Lung microvascular endothelial cell (primary cell): ENCODE data around the gene TLE6. TPM values are rescaled to one million over a fixed set of nuclear protein-coding genes. Genes with fewer than 3 reads are reported as not detected.
"Not testable (repeated sequence)": the region's sequence is repeated elsewhere in the genome, so short reads cannot be mapped to it uniquely, and the experiment has no call there.

Experiments used
- DNase-seq, 2 donors: peaks; one replicate each; pipeline versions ENCODE4 v3.0.0 to v3.0.0-alpha.2; 2010; ENCODE audit warnings: low read depth in 2 of 2
- total RNA-seq: library from RNA; depleted of rRNA; stranded (reverse); fragments of >200 nt; gene quantifications from 2 replicates; pipeline ENCODE4 v1.2.1, GENCODE V29; 2014

The TLE6 gene
- total RNA-seq, 1 donor from 2014 or later, result 0.99 TPM

GRCh38 chr19:3003046-3003445, 25.7 kb downstream of the TLE6 start:
- no peak for DNase-seq

- no peak for DNase-seq
These were observed 27.2 kb downstream of the TLE6 start for GRCh38 chr19:3004522-3004921.

- DNase-seq, result no peak
These were observed 28.0 kb downstream of the TLE6 start for GRCh38 chr19:3005345-3005744.

GRCh38 chr19:3006075-3006767, 28.9 kb downstream of the TLE6 start:
- DNase-seq, result no peak

- no peak for DNase-seq
These were observed 30.6 kb downstream of the TLE6 start for GRCh38 chr19:3007975-3008374.

GRCh38 chr19:3008994-3009393, 31.6 kb downstream of the TLE6 start:
- DNase-seq, result no peak

DNA sequence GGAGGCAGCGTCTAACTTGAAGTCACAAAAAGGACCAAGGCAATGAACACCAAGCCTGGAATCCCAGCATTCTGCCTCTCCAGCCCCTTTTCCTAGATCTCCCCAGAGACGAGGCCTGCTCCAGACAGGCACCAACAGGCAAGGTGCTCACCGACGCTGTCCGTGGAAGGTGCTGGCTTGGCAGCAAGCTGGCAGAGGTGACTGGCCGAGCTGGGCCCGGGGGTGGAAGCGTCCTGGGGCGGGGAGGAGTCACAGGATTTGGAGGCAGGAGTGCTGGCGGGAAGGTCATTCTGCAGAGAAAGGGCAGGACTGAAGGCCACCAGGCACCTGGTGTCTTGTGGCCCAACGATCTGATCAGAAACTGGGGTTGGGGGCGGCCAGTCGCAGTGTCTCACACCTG, 33.5 kb downstream of the TLE6 start:
- DNase-seq, result no peak

- DNase-seq, result not testable (repeated sequence)
These were observed 34.7 kb downstream of the TLE6 start for GRCh38 chr19:3012059-3012458.

GRCh38 chr19:3012621-3013262, 35.4 kb downstream of the TLE6 start:
- DNase-seq, result no peak

- no peak for DNase-seq
These were observed 35.9 kb downstream of the TLE6 start for GRCh38 chr19:3013263-3013725.

DNA sequence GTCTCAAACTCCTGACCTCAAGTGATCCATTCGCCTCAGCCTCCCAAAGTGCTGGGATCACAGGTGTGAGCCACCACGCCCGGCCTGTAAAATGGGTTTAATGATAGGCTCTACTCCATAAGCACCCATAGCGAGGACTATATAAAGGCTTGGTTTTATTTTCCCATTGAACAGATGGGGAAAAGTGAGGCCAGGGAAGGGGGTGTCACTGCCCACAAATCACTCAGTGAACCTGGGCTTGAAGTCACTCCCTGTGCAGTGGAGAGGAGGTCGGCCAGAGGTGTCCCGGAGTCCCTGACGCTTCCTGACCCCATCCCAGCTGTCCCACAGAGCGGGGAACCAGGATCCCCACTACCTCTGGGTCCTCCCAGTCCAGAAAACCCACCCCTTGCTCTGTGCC, 36.8 kb downstream of the TLE6 start:
- no peak for DNase-seq

DNA sequence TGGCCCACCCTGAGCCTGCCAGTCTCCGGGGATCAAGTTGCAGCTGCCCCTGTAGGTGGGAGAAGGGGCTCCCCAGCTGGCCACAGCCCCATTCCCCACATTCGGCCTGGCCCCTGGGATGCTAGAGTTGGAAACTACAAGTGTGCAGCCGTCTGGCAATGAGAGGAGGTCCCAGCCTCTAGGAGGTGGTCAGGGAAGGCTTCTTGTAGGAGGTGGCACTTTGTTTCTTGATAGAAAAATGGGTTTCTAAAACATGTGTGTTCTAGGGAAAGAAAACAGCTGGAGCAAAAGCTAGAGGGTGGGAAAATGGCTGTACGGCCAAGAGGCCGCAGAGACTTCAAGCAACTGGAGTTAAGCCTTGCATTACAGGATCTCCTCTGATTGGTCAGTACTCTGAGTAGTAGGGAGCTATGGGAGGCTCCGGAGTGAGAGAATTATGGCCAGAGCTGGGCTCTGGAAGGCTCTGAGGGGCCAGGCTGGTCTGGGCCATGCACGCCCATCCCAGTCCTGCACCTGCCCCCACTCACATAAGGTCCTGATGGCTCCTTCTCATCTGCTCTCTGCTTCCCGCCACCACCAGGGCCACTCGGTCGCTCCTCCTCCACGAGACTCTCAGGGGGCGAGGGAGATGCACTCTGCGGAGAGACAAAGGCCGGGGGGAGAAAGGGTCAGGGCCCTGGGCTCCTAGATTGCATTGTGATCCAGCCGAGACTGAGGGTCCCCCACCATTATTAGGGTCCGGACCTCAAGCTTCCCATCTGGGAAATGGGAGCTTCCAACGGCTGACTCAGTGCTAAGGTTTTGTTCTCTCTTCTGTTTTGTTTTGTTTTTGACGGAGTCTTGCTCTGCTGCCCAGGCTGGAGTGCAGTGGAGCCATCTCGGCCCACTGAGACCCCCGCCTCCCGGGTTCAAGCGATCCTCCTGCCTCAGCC, 38.0 kb downstream of the TLE6 start:
- no peak for DNase-seq

DNA sequence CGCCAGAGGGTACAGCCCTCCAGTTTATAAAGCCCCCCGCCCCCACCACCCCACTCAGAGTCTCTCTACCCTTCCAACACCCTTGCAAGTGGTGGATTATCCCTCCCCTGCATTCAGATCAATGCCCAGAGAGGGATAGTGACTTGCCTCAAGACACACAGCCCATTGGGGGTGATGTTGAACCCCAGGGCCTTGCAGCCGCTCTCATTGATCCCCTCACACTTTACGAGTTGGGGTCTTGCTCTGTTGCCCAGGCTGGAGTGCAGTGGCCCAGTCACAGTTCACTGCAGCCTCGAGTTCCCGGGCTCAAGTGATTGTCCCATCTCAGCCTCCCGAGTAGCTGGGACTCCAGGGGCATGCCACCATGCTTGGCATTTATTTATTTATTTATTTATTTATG, 40.6 kb downstream of the TLE6 start:
- DNase-seq, result no peak

- no peak for DNase-seq
These were observed 42.0 kb downstream of the TLE6 start for GRCh38 chr19:3019211-3019854.

DNA sequence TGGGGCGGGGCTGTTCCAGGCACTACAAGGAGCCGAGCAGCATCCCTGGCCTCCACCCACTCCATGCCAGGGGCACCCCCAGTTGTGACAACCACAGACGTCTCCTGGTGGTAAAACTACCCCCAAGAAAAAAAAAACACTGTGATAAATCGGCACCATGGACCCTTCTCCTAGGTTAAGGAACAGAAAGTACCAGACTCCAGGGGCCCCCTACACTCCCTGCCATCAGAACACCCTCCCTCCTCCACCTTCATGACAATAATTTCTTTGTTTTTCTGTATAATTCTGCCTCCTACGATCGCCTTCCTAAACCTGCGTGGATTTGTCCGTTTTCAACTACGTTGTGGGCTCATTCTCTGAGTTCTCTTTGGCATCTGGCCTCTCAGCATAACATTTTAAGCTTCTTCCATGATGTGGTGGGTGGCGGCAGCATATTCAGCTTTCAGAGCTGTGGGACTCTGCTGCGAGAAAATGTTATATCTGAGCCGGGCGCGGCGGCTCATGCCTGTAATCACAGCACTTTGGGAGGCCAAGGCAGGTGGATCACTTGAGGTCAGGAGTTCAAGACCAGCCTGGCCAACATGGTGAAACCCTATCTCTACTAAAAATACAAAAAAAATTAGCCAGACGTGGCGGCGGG, 43.1 kb downstream of the TLE6 start:
- no peak for DNase-seq

GRCh38 chr19:3024509-3024869, 47.1 kb downstream of the TLE6 start:
- no peak for DNase-seq

DNA sequence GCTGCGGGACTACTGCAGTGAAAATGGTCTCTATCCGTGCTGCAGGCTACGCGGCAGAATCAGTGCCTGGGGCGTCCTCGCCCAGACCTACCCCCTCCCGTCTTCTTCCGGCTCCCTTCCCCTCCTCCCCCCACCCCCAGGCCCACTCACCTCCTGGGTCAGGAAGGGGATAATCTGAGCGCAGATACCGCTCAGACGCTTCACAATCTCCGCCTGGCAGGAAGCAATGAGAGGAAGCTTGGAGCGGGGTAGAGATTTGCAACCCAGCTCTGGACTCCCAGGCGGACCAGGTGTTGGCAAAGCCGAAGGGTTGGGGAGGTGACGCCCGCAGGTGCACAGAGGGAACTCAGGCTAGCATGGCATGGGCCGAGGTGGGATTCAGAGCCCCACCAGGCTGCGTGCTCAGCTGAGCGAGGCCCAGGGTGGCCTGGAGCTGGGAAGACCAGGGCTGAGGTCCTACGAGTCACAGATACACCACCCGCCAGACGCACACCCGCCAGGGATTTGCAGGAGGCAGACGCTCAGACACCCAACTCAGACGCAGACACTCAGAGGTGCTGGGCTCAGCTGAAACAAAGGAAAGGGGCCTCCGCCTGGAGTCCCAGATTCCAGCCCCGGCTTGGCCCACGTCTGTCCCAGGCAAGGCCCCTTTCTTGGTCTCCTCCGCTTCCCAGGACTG, 47.6 kb downstream of the TLE6 start:
- DNase-seq, result no peak

DNA sequence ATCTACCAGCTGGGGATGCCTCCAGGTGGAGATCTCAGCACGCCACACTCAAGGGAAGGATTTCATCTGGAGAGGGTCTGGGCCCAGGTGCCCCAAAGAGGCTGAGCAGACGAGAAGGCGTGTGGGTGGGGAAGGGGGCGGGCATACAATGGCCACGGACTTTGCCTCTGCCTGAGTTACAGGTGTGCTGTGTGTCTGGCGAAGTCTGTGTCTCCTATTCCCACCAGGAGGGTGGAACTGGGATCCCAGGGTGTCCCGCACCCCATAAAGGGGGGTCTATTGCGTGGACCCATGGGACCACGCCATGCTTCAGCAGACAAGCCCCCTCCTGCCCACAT, 48.2 kb downstream of the TLE6 start:
- DNase-seq, result no peak

GRCh38 chr19:3026768-3027167, 49.4 kb downstream of the TLE6 start:
- DNase-seq, result no peak

- DNase-seq, result no peak
These were observed 49.9 kb downstream of the TLE6 start for GRCh38 chr19:3027292-3027691.

- DNase-seq, result no peak
These were observed 50.6 kb downstream of the TLE6 start for GRCh38 chr19:3027981-3028304.
